H1 (cell line): ENCODE results near the gene TBCD. TPM values are rescaled to one million over a fixed set of nuclear protein-coding genes. Genes with fewer than 3 reads are reported as not detected.
A peak's percentile ranks its signal among the peaks of the same experiment; 100 is the strongest.

Experiments used
- CTCF ChIA-PET: fragments of 300-600 bp; sonication (Branson Sonifier 250); formaldehyde crosslinking; loops from one replicate; lab custom pipeline; 2021; ENCODE audit not compliant: partially characterized antibody; lab: Charles Lee
- POLR2A ChIA-PET: fragments of 300-600 bp; sonication (Branson Sonifier 250); formaldehyde crosslinking; loops from one replicate; lab custom pipeline; 2021; ENCODE audit warnings: inconsistent platforms; ENCODE audit not compliant: partially characterized antibody; lab: Charles Lee
- DNase-seq, 2 experiments: peaks; one replicate each; pipeline versions ENCODE4 v3.0.0 to v3.0.0-alpha.2; 2010 to 2022; ENCODE audit warnings: low spot score in 2 of 2, low read depth in 1 of 2, mixed read lengths in 1 of 2
- FAIRE-seq: peaks from 2 replicates; lab custom pipeline; 2011; peaks lifted over from hg19 to GRCh38; lab: Jason Lieb, UNC
- H2AFZ ChIP-seq: 2 replicates; pipeline ENCODE4 v1.8.1; 2012; ENCODE audit warnings: low read length, inconsistent platforms
- H2AK5ac ChIP-seq: 2 replicates; pipeline ENCODE4 v1.6.1; 2013; ENCODE audit warnings: low read depth, low read length
- H2BK120ac ChIP-seq: replicated peaks from 2 replicates; pipeline ENCODE3; 2013; ENCODE audit warnings: low read depth, low read length, inconsistent platforms
- H2BK12ac ChIP-seq: 2 replicates; pipeline ENCODE4 v1.6.1; 2013; ENCODE audit warnings: low read depth, low read length
- H2BK15ac ChIP-seq: 2 replicates; pipeline ENCODE4 v1.6.1; 2013; ENCODE audit warnings: low read length
- H2BK20ac ChIP-seq: 2 replicates; pipeline ENCODE4 v1.6.1; 2013; ENCODE audit warnings: low read length
- H2BK5ac ChIP-seq: 2 replicates; pipeline ENCODE4 v1.6.1; 2013; ENCODE audit warnings: low read depth, low read length
- H3K14ac ChIP-seq: 2 replicates; pipeline ENCODE4 v1.6.1; 2013; ENCODE audit warnings: inconsistent platforms; ENCODE audit not compliant: insufficient read length
- H3K18ac ChIP-seq: 2 replicates; pipeline ENCODE4 v1.6.1; 2013; ENCODE audit warnings: low read length; ENCODE audit errors: extremely low read depth
- H3K23ac ChIP-seq: 2 replicates; pipeline ENCODE4 v1.6.1; 2013; ENCODE audit warnings: inconsistent platforms; ENCODE audit not compliant: insufficient read length
- H3K23me2 ChIP-seq: 2 replicates; pipeline ENCODE4 v1.6.1; 2013; ENCODE audit warnings: low read depth, low read length
- H3K27ac ChIP-seq: 2 replicates; pipeline ENCODE4 v1.6.1; 2011; ENCODE audit warnings: low read depth, low read length, inconsistent platforms
- H3K27me3 ChIP-seq, 4 experiments: replicated peaks in 1 of 4; 1 replicate in 1 of 4; 2 replicates in 3 of 4; pipeline versions ENCODE4 v1.6.1 to v1.8.1; 2011 to 2013; ENCODE audit warnings: low read length in 3 of 4, mild to moderate bottlenecking in 3 of 4, inconsistent platforms in 2 of 4, mixed read lengths in 2 of 4, moderate library complexity in 1 of 4; ENCODE audit not compliant: control insufficient read depth in 3 of 4, insufficient read depth in 3 of 4; ENCODE audit errors: extremely low read depth in 1 of 4
- H3K36me3 ChIP-seq, 4 experiments: 2 replicates each; pipeline versions ENCODE4 v1.6.1 to v1.8.1; 2011 to 2013; ENCODE audit warnings: mild to moderate bottlenecking in 4 of 4, low read length in 3 of 4, moderate library complexity in 2 of 4, control low read depth in 1 of 4, inconsistent platforms in 1 of 4; ENCODE audit not compliant: insufficient read depth in 4 of 4, control insufficient read depth in 2 of 4
- H3K4ac ChIP-seq: replicated peaks from 2 replicates; pipeline ENCODE3; 2013; ENCODE audit warnings: low read length, low read depth, mixed read lengths, inconsistent platforms; ENCODE audit not compliant: insufficient read length
- H3K4me1 ChIP-seq, 4 experiments: replicated peaks in 1 of 4; 1 replicate in 1 of 4; 2 replicates in 3 of 4; pipeline versions ENCODE4 v1.6.1 to v1.8.1; 2011 to 2013; ENCODE audit warnings: low read length in 3 of 4, inconsistent platforms in 2 of 4, mixed read lengths in 1 of 4; ENCODE audit not compliant: insufficient read depth in 4 of 4, control insufficient read depth in 3 of 4
- H3K4me2 ChIP-seq, 2 experiments: 2 replicates each; pipeline versions ENCODE4 v1.6.1 to v1.8.1; 2011 to 2013; ENCODE audit warnings: low read depth in 2 of 2, low read length in 2 of 2, control low read depth in 1 of 2, inconsistent platforms in 1 of 2, mild to moderate bottlenecking in 1 of 2; ENCODE audit not compliant: insufficient read depth in 1 of 2
- H3K4me3 ChIP-seq, 4 experiments: fragments of 200-600, 300-600 bp in 1 of 4; sonication (generic), shearing (Covaris generic), sonication (Bioruptor Twin) in 1 of 4; 2 replicates each; pipeline versions ENCODE4 v1.5.1 to v1.8.1; 2011 to 2016; ENCODE audit warnings: low read length in 4 of 4, low read depth in 3 of 4, control low read depth in 2 of 4, inconsistent platforms in 2 of 4, mild to moderate bottlenecking in 2 of 4, mixed read lengths in 1 of 4, moderate library complexity in 1 of 4; ENCODE audit not compliant: insufficient read depth in 2 of 4; ENCODE audit errors: extremely low read depth in 1 of 4
- H3K56ac ChIP-seq: replicated peaks from 2 replicates; pipeline ENCODE3; 2013; ENCODE audit warnings: low read depth, mild to moderate bottlenecking, mixed read lengths, low read length, inconsistent platforms; ENCODE audit not compliant: insufficient read length
- H3K79me1 ChIP-seq: 2 replicates; pipeline ENCODE4 v1.6.1; 2013; ENCODE audit warnings: low read depth, low read length, control low read depth
- H3K79me2 ChIP-seq, 2 experiments: 2 replicates each; pipeline versions ENCODE4 v1.6.1 to v1.8.1; 2012 to 2013; ENCODE audit warnings: low read length in 2 of 2, mild to moderate bottlenecking in 2 of 2, inconsistent platforms in 1 of 2; ENCODE audit not compliant: insufficient read depth in 2 of 2, control insufficient read depth in 1 of 2
- H3K9ac ChIP-seq, 4 experiments: replicated peaks in 1 of 4; 1 replicate in 1 of 4; 2 replicates in 3 of 4; pipeline versions ENCODE4 v1.6.1 to v1.8.1; 2011 to 2013; ENCODE audit warnings: low read depth in 3 of 4, low read length in 3 of 4, control low read depth in 2 of 4, mild to moderate bottlenecking in 2 of 4, moderate library complexity in 2 of 4, inconsistent platforms in 1 of 4; ENCODE audit errors: extremely low read depth in 1 of 4
- H3K9me3 ChIP-seq, 2 experiments: 2 replicates each; pipeline versions ENCODE4 v1.6.1 to v1.8.1; 2012 to 2013; ENCODE audit warnings: mild to moderate bottlenecking in 2 of 2, moderate library complexity in 2 of 2, control low read depth in 1 of 2, inconsistent platforms in 1 of 2, low read depth in 1 of 2, low read length in 1 of 2, mixed read lengths in 1 of 2; ENCODE audit not compliant: insufficient read depth in 2 of 2
- H4K20me1 ChIP-seq, 2 experiments: replicated peaks in 1 of 2; 2 replicates each; pipeline versions ENCODE3 to v1.8.1; 2011 to 2013; ENCODE audit warnings: inconsistent platforms in 2 of 2, low read length in 2 of 2, mild to moderate bottlenecking in 1 of 2; ENCODE audit not compliant: insufficient read depth in 2 of 2, control insufficient read depth in 1 of 2
- H4K5ac ChIP-seq: 2 replicates; pipeline ENCODE4 v1.6.1; 2013; ENCODE audit warnings: low read length, low read depth, mixed read lengths, inconsistent platforms; ENCODE audit not compliant: insufficient read length
- H4K8ac ChIP-seq: 2 replicates; pipeline ENCODE4 v1.8.0; 2013; ENCODE audit warnings: mild to moderate bottlenecking, moderate library complexity, low read length, inconsistent platforms; ENCODE audit not compliant: insufficient read depth; ENCODE audit errors: extremely low read depth
- H4K91ac ChIP-seq: replicated peaks from 2 replicates; pipeline ENCODE3; 2013; ENCODE audit warnings: low read length, mixed read lengths, inconsistent platforms; ENCODE audit not compliant: insufficient read length
- CHD1 ChIP-seq: IDR thresholded peaks from 2 replicates; pipeline ENCODE4 v1.6.1; 2012; ENCODE audit warnings: low read depth, low read length, improper control_type of control experiment
- POLR2A ChIP-seq, 2 experiments: IDR thresholded peaks; 1 replicate in 1 of 2; 2 replicates in 1 of 2; pipeline ENCODE4 v1.6.1; 2011; ENCODE audit warnings: low read depth in 2 of 2, low read length in 2 of 2, mild to moderate bottlenecking in 2 of 2; ENCODE audit errors: control extremely low read depth in 1 of 2
- SRF ChIP-seq: IDR thresholded peaks from 2 replicates; pipeline ENCODE4 v1.6.1; 2011; ENCODE audit warnings: mild to moderate bottlenecking, low read depth, low read length, moderate library complexity
- TCF12 ChIP-seq: IDR thresholded peaks from 2 replicates; pipeline ENCODE4 v1.6.1; 2011; ENCODE audit warnings: low read depth, mild to moderate bottlenecking, low read length
- ZNF274 ChIP-seq: IDR thresholded peaks from 2 replicates; pipeline ENCODE4 v1.7.0; 2012; ENCODE audit warnings: low read length, borderline replicate concordance; ENCODE audit errors: extremely low read depth
- WGBS, 2 experiments: shearing (Covaris generic) in 1 of 2; methylation state at CpG; one replicate each; pipeline versions ENCODE4 v1.1.6 to v1.1.7; 2013 to 2015; ENCODE audit warnings: low lambda C conversion rate in 2 of 2, mixed read lengths in 2 of 2, inconsistent platforms in 1 of 2, low coverage in 1 of 2, missing lambda C conversion rate in 1 of 2; ENCODE audit not compliant: insufficient replicate concordance in 2 of 2, insufficient coverage in 1 of 2, insufficient read length in 1 of 2; ENCODE audit errors: extremely low coverage in 1 of 2, missing lambda C conversion rate in 1 of 2; 5-methylcytosine and 5-hydroxymethylcytosine counted together
- polyA plus RNA-seq, 7 experiments: library from polyadenylated mRNA; depleted of rRNA in 3 of 7; stranded (reverse) in 5 of 7; unstranded in 2 of 7; fragments of >200 nt in 5 of 7; fragments of 200-250 nt in 2 of 7; gene quantifications; 1 replicate in 5 of 7; 2 replicates in 1 of 7; 4 replicates in 1 of 7; pipeline versions ENCODE4 v1.2.1 to v1.2.3, GENCODE V29; 2011 to 2013; ENCODE audit warnings: missing spikeins in 2 of 7, mixed read lengths in 2 of 7
- total RNA-seq: library from RNA; stranded (reverse); fragmentation: NEBNext Ultra II Directional; extraction: Animal tissue kit (Norgen Biotek cat#: 25700); gene quantifications from 2 replicates; pipeline ENCODE4 v1.2.1, GENCODE V29; 2021
- TF ChIP-seq, protein P1 (sequence below): IDR thresholded peaks from 2 replicates; pipeline ENCODE4 v1.6.1; 2012; ENCODE audit warnings: inconsistent platforms

Gene TBCD
- total and polyA plus RNA-seq, 2 of the 8 experiments (the other 6 are each of a cell fraction or from before 2014, with no cell fraction given) = 118 to 162 TPM

- no peaks in the 10 kb centered on the region for H3K79me1 ChIP-seq
- H4K8ac ChIP-seq = no peak overlapping the region; the same call in 1 of the 2 replicates
- no peak overlapping the region for H2AFZ ChIP-seq
- peak overlapping the region; percentile 21; the same call in 1 of the 2 replicates for H2BK20ac ChIP-seq
- H3K4me2 ChIP-seq = no peak overlapping the region; a peak in 1 of 4 replicates
- H3K36me3 ChIP-seq = no peaks in the 10 kb centered on the region
- H4K20me1 ChIP-seq = no peaks in the 10 kb centered on the region
- no peak overlapping the region for H3K9ac ChIP-seq
- TF ChIP-seq POLR2A (IDR thresholded peaks at IDR 0.05; ENCODE audit: control extremely low read depth in 1 of 2, low read depth in 2 of 2, low read length in 2 of 2) (no peak), TCF12 (no peak), ZNF274 (no peak), SRF (no peak), CHD1 (no peak)
- TF ChIP-seq, protein P1, sequence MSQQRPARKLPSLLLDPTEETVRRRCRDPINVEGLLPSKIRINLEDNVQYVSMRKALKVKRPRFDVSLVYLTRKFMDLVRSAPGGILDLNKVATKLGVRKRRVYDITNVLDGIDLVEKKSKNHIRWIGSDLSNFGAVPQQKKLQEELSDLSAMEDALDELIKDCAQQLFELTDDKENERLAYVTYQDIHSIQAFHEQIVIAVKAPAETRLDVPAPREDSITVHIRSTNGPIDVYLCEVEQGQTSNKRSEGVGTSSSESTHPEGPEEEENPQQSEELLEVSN = no peak
- H3K23me2 ChIP-seq = no peaks in the 10 kb centered on the region
- peak overlapping the region; percentile 27; the same call in 1 of the 2 replicates for H2BK12ac ChIP-seq
- no peaks in the 10 kb centered on the region for H3K4me1 ChIP-seq
- no peaks in the 10 kb centered on the region for H3K79me2 ChIP-seq
- ChIA-PET CTCF (interaction anchor here (0.5 to 2.9 kb wide), 12 partner anchors 13 to 1402 kb away, joined by 3 to 22 read pairs (median 4); no protein-coding TSS in a partner anchor), POLR2A (interaction anchor here (0.7 to 1.2 kb wide), 3 partner anchors 10 to 52 kb away, joined by 3 to 4 read pairs (median 3); no protein-coding TSS in a partner anchor)
- no peak overlapping the region for H3K23ac ChIP-seq
- 0 out of 7 replicates have a peak, but pooled peaks cover 0 to 2% (median 0%) of the 10 kb centered on the region in 4 experiments for H3K27me3 ChIP-seq
- peak overlapping the region; percentile 53 for H3K4ac ChIP-seq
- H2BK120ac ChIP-seq = no peak overlapping the region
- no peak overlapping the region for H3K56ac ChIP-seq
- no peak overlapping the region; the same call in 1 of the 2 replicates for H2BK5ac ChIP-seq
- no peak overlapping the region for H4K5ac ChIP-seq
- H2AK5ac ChIP-seq = 0 out of 2 replicates have a peak overlapping the region, but pooled peaks have one; percentile 48
- H3K27ac ChIP-seq = no peak overlapping the region
- FAIRE-seq (no peak), DNase-seq (no peak)
- H3K4me3 ChIP-seq = no peak overlapping the region
- H2BK15ac ChIP-seq = peak overlapping the region; percentile 88; the same call in 1 of the 2 replicates
- peak overlapping the region; percentile 54 for H4K91ac ChIP-seq
- WGBS, 2 experiments = 94% methylated on average over 22 of the region's 25 CpGs; no CpG with 5 or more reads in 1 of the 2 experiments
- H3K18ac ChIP-seq = no peak overlapping the region
- H3K9me3 ChIP-seq = no peaks in the 10 kb centered on the region
- no peak overlapping the region for H3K14ac ChIP-seq
Observed at GRCh38 chr17:82709676-82710498, 42.0 kb upstream of the TBCD start.
